ENCODE measurements around the gene GAL3ST1. TPM values are rescaled to one million over a fixed set of nuclear protein-coding genes. Genes with fewer than 3 reads are reported as not detected.
"Not testable (repeated sequence)": the region's sequence is repeated elsewhere in the genome, so short reads cannot be mapped to it uniquely, and the experiment has no call there.

The GAL3ST1 gene
- total and polyA plus RNA-seq, 4 experiments from 2014 or later, result 0.48 to 2.8 (median 1.4) TPM; not detected in 1

DNA sequence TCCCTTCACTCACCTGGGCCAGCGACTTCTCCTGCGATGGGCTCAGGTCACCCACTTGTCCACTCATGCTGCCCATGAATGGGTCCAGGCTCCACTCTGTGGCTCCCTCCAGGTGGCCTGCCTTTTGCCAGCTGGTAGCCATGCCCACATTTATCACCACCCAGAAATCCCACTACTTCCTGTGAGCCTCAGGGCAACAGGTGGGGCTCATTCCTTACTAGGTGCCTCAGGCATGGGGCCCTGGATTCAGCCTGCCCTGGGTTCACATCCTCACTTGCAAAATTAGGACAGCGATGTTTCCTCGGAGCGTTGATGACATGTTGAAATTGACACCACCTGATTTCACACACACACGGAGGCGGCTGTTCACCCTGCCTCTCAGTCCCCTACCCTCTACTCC is 27.8 kb downstream of the GAL3ST1 start, which contains the start of gene SEC14L6:
SEC14L6 (minus strand) TSS at position 126 of the 400 bp plus-strand sequence; CDS start at position 67, 59 bp downstream.
- peaks cover 7% of the 10 kb centered on the region for H3K27me3 ChIP-seq (ENCODE audit: insufficient read depth, low read length)
- H3K4me3 Mint-ChIP-seq, result no peak within 1 kb of the TSS
- peak within 1 kb of the TSS in 1 of 7 donors; percentile 36 for H3K27ac Mint-ChIP-seq
- intact Hi-C loops (cut with micrococcal nuclease), result no loop called here
- peaks cover 0 to 4% (median 2%) of the 10 kb centered on the region in 4 donors for H3K4me1 Mint-ChIP-seq
- ChIA-PET CTCF (ENCODE audit: partially characterized antibody) (no interaction called here), POLR2A (ENCODE audit: partially characterized antibody) (no interaction called here)
- no peaks in the 10 kb centered on the region for H3K36me3 Mint-ChIP-seq
- H3K27ac ChIP-seq (ENCODE audit: low read depth, low read length), result no peak within 1 kb of the TSS
- no peaks in the 10 kb centered on the region for H3K9me3 ChIP-seq (ENCODE audit: control insufficient read depth in 1 of 2, low read length in 2 of 2)
- DNase-seq, result no peak
- no peak within 1 kb of the TSS for H3K4me3 ChIP-seq (ENCODE audit: low read length in 2 of 2)
- H3K9me3 Mint-ChIP-seq, result no peaks in the 10 kb centered on the region
- H3K27me3 Mint-ChIP-seq, result peaks cover 23 to 29% of the 10 kb centered on the region in 2 donors
- H3K4me1 ChIP-seq (ENCODE audit: insufficient read depth, low read length), result no peaks in the 10 kb centered on the region
- H3K36me3 ChIP-seq (ENCODE audit: insufficient read depth, low read length), result no peaks in the 10 kb centered on the region

DNA sequence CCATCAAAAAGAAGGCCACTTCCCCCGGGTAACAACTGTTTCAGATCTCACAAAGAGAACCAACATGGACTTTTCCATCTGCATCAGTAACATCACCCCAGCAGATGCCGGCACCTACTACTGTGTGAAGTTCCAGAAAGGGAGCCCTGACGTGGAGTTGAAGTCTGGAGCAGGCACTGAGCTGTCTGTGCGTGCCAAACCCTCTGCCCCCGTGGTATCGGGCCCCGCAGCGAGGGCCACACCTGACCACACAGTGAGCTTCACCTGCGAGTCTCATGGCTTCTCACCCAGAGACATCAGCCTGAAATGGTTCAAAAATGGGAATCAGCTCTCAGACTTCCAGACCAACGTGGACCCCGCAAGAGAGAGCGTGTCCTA is 31.7 kb downstream of the GAL3ST1 start:
- H3K36me3 ChIP-seq (ENCODE audit: insufficient read depth, low read length), result no peaks in the 10 kb centered on the region
- H3K4me3 ChIP-seq (ENCODE audit: low read length in 2 of 2), result no peak overlapping the region
- POLR2A ChIA-PET (ENCODE audit: partially characterized antibody), result no interaction called here
- no peaks in the 10 kb centered on the region for H3K4me1 ChIP-seq (ENCODE audit: insufficient read depth, low read length)
- Mint-ChIP-seq H3K27me3 (peaks cover 27 to 29% of the 10 kb centered on the region in 2 donors), H3K36me3 (no peaks in the 10 kb centered on the region), H3K4me3 (peak overlapping the region in 2 of 8 donors; percentile 11 to 21), H3K27ac (no peak overlapping the region), H3K9me3 (peaks cover 0 to 3% (median 0%) of the 10 kb centered on the region in 8 donors), H3K4me1 (peaks cover 0 to 4% (median 2%) of the 10 kb centered on the region in 4 donors)
- CTCF ChIA-PET (ENCODE audit: partially characterized antibody), result no interaction called here
- peaks cover 7% of the 10 kb centered on the region for H3K27me3 ChIP-seq (ENCODE audit: insufficient read depth, low read length)
- H3K27ac ChIP-seq (ENCODE audit: low read depth, low read length), result no peak overlapping the region
- no peaks in the 10 kb centered on the region for H3K9me3 ChIP-seq (ENCODE audit: control insufficient read depth in 1 of 2, low read length in 2 of 2)
- intact Hi-C loops (cut with micrococcal nuclease), result no loop called here
- no peak for DNase-seq

DNA sequence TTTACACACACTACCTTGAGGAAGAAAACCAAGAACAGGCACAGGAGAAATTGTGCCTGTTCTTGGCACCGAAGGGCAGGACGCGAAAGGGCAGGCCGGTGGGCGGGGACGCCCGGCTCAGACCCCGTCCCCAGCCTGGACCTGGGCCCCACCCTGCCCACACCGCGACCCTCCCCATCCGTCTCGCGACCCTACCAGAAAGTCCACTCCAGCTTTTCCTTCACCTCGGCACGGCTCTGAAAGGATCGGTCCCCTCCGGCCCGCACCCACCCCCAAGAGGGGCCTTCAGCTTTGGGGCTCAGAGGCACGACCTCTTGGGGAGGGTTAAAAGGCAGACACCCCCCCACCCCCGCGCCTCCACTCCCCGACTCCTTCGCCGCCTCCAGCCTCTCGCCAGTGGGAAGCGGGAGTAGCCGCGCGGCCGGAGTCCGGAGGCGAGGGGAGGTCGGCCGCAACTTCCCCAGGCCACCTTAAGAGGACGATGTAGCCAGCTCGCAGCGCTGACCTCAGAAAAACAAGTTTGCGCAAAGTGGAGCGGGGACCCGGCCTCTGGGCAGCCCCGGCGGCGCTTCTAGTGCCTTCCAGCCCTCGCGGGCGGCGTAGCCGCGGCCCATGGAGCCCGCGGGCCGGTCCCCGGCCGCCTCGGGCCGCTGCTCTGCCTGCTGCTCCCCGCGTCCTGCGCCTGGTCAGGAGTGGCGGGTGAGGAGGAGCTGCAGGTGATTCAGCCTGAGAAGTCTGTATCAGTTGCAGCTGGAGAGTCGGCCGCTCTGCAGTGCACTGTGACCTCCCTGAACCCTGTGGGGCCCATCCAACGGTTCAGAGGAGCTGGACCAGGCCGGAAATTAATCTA is 32.3 kb downstream of the GAL3ST1 start:
- Histone ChIP-seq H3K27ac (ENCODE audit: low read depth, low read length) (no peak overlapping the region), H3K4me3 (ENCODE audit: low read length in 2 of 2) (no peak overlapping the region), H3K9me3 (ENCODE audit: control insufficient read depth in 1 of 2, low read length in 2 of 2) (no peaks in the 10 kb centered on the region), H3K36me3 (ENCODE audit: insufficient read depth, low read length) (no peaks in the 10 kb centered on the region), H3K4me1 (ENCODE audit: insufficient read depth, low read length) (no peaks in the 10 kb centered on the region), H3K27me3 (ENCODE audit: insufficient read depth, low read length) (peaks cover 7% of the 10 kb centered on the region)
- H3K27me3 Mint-ChIP-seq, result peaks cover 26 to 29% of the 10 kb centered on the region in 2 donors
- no peak for DNase-seq
- POLR2A ChIA-PET (ENCODE audit: partially characterized antibody), result no interaction called here
- no peaks in the 10 kb centered on the region for H3K36me3 Mint-ChIP-seq
- no peak overlapping the region for H3K27ac Mint-ChIP-seq
- H3K4me3 Mint-ChIP-seq, result peak overlapping the region in 3 of 8 donors; percentile 48 to 54 (median 52)
- CTCF ChIA-PET (ENCODE audit: partially characterized antibody), result no interaction called here
- intact Hi-C loops (cut with micrococcal nuclease), result no loop called here
- peaks cover 0 to 4% (median 2%) of the 10 kb centered on the region in 4 donors for H3K4me1 Mint-ChIP-seq
- H3K9me3 Mint-ChIP-seq, result peaks cover 0 to 3% (median 0%) of the 10 kb centered on the region in 8 donors

DNA sequence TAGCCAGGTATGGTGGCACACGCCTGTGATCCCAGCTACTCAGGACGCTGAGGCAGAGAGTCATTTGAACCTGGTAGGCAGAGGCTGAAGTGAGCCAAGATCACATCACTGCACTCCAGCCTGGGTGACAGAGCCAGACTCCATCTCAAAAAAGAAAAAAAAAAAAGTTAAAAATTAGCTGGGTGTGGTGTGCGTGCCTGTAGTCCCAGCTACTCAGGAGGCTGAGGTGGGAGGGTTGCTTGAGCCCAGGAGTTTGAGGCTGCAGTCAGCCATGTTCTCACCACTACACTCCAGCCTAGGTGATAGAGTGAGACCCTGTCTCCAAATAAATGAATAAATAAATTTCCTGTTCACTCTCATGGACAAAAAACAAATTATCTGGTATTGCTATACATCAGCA is 33.0 kb downstream of the GAL3ST1 start:
- CTCF ChIA-PET (ENCODE audit: partially characterized antibody), result not testable (repeated sequence)

DNA sequence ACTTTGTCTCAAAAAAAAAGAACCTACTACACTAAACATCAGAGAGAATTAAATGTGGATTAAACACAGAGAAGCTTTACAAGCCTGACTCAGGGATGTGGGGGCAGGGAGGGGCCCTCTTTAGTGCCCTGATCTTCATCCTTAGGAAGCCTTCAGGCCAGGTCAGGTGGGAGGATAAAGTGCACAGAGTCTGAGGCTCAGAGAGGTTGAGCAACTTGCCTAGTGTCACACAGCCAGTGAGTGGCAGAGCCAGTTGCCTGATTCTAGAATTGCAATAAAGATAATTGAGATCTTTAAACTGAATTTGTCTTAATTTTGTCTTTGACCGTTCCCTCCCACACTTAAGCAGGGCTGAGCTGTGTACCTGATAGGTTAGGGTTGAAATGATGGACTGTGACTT is 35.1 kb downstream of the GAL3ST1 start:
- Mint-ChIP-seq H3K9me3 (peaks cover 0 to 3% (median 0%) of the 10 kb centered on the region in 8 donors), H3K27ac (no peak overlapping the region), H3K36me3 (no peaks in the 10 kb centered on the region), H3K27me3 (peaks cover 24% of the 10 kb centered on the region in 2 donors), H3K4me3 (no peak overlapping the region), H3K4me1 (peaks cover 0 to 5% (median 3%) of the 10 kb centered on the region in 4 donors)
- ChIA-PET CTCF (ENCODE audit: partially characterized antibody) (no interaction called here), POLR2A (ENCODE audit: partially characterized antibody) (no interaction called here)
- Histone ChIP-seq H3K27ac (ENCODE audit: low read depth, low read length) (no peak overlapping the region), H3K9me3 (ENCODE audit: control insufficient read depth in 1 of 2, low read length in 2 of 2) (no peaks in the 10 kb centered on the region), H3K4me1 (ENCODE audit: insufficient read depth, low read length) (no peaks in the 10 kb centered on the region), H3K27me3 (ENCODE audit: insufficient read depth, low read length) (peaks cover 7% of the 10 kb centered on the region), H3K36me3 (ENCODE audit: insufficient read depth, low read length) (no peaks in the 10 kb centered on the region), H3K4me3 (ENCODE audit: low read length in 2 of 2) (no peak overlapping the region)
- intact Hi-C loops (cut with micrococcal nuclease), result no loop called here
- DNase-seq, result no peak

More for the DNA sequence above, 33.0 kb downstream of the GAL3ST1 start:
- H3K4me1 ChIP-seq (ENCODE audit: insufficient read depth, low read length); intact Hi-C loops (cut with micrococcal nuclease); H3K4me3 ChIP-seq (ENCODE audit: low read length in 2 of 2); H3K27me3 ChIP-seq (ENCODE audit: insufficient read depth, low read length); H3K9me3 ChIP-seq (ENCODE audit: control insufficient read depth in 1 of 2, low read length in 2 of 2); DNase-seq; H3K27ac ChIP-seq (ENCODE audit: low read depth, low read length); H3K9me3 Mint-ChIP-seq; H3K36me3 Mint-ChIP-seq; H3K36me3 ChIP-seq (ENCODE audit: insufficient read depth, low read length); H3K27ac Mint-ChIP-seq; H3K4me1 Mint-ChIP-seq: not testable (repeated sequence)
- peak overlapping the region in 3 of 8 donors; percentile 48 to 54 (median 52) for H3K4me3 Mint-ChIP-seq
- POLR2A ChIA-PET (ENCODE audit: partially characterized antibody), result interaction anchor here (0.6 kb wide), 1 partner anchor 739 kb away, joined by 3 read pairs; no protein-coding TSS in a partner anchor
- peaks cover 26 to 27% of the 10 kb centered on the region in 2 donors for H3K27me3 Mint-ChIP-seq

DNA sequence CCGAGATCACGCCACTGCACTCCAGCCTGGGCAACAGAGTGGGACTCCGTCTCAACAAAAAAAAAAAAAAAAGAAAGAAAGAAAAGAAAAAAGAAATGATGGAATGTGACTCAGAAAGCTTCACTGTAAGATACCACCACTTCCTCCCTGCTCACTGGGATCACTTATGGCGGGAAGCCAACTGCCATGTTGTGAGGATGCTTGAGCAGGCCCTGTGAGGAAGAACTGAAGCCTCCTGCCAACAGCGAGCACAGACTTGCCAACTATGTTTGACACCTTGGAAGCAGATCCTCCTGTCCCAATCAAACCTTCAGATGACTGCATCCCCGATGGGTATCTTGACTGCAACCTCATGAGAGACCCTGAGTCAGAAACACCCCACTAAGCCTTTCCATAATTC is 36.2 kb downstream of the GAL3ST1 start:
- Mint-ChIP-seq H3K36me3 (no peaks in the 10 kb centered on the region), H3K4me3 (no peak overlapping the region), H3K4me1 (peaks cover 0 to 5% (median 3%) of the 10 kb centered on the region in 4 donors), H3K27ac (no peak overlapping the region), H3K9me3 (peaks cover 0 to 3% (median 0%) of the 10 kb centered on the region in 8 donors), H3K27me3 (peaks cover 17 to 18% of the 10 kb centered on the region in 2 donors)
- H3K4me1 ChIP-seq (ENCODE audit: insufficient read depth, low read length), result no peaks in the 10 kb centered on the region
- no peak overlapping the region for H3K4me3 ChIP-seq (ENCODE audit: low read length in 2 of 2)
- no peaks in the 10 kb centered on the region for H3K36me3 ChIP-seq (ENCODE audit: insufficient read depth, low read length)
- H3K27ac ChIP-seq (ENCODE audit: low read depth, low read length), result no peak overlapping the region
- no peaks in the 10 kb centered on the region for H3K9me3 ChIP-seq (ENCODE audit: control insufficient read depth in 1 of 2, low read length in 2 of 2)
- ChIA-PET POLR2A (ENCODE audit: partially characterized antibody) (no interaction called here), CTCF (ENCODE audit: partially characterized antibody) (no interaction called here)
- no peak for DNase-seq
- peaks cover 7% of the 10 kb centered on the region for H3K27me3 ChIP-seq (ENCODE audit: insufficient read depth, low read length)
- intact Hi-C loops (cut with micrococcal nuclease), result no loop called here

DNA sequence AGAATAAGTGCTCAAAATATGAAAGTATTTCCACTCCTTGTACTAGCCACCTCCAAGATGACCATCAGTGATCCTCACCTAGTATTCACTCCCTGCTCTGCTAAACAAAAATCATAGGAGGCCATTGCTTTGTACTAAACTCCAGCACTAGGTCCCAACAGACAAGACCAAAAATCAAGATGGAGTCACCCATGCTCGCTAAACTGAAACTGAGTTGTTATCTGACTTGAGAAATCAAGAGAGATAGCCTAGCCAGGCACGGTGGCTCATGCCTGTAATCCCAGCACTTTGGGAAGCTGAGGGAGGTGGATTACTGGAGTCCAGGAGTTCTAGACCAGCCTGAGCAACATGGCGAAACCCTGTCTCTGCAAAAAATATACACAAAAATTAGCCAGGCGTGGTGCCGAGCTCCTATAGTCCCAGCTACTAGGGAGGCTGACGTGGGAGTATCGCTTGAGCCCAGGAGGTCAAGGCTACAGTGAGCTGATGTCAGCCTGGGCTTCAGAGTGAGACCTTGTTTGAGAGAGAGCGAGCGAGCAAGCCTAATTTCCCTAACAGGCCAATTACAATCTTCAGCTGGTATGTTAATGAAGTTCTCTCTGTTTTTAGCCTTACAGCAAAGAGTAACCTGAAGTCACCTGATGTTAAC is 37.3 kb downstream of the GAL3ST1 start:
- H3K9me3 ChIP-seq (ENCODE audit: control insufficient read depth in 1 of 2, low read length in 2 of 2), result no peaks in the 10 kb centered on the region
- H3K27me3 Mint-ChIP-seq, result peaks cover 11% of the 10 kb centered on the region in 2 donors
- no peaks in the 10 kb centered on the region for H3K4me1 ChIP-seq (ENCODE audit: insufficient read depth, low read length)
- intact Hi-C loops (cut with micrococcal nuclease), result no loop called here
- H3K36me3 ChIP-seq (ENCODE audit: insufficient read depth, low read length), result no peaks in the 10 kb centered on the region
- peaks cover 0 to 3% (median under 1%) of the 10 kb centered on the region in 4 donors for H3K4me1 Mint-ChIP-seq
- H3K27ac Mint-ChIP-seq, result no peak overlapping the region
- POLR2A ChIA-PET (ENCODE audit: partially characterized antibody), result no interaction called here
- H3K4me3 ChIP-seq (ENCODE audit: low read length in 2 of 2), result no peak overlapping the region
- no peaks in the 10 kb centered on the region for H3K36me3 Mint-ChIP-seq
- H3K27me3 ChIP-seq (ENCODE audit: insufficient read depth, low read length), result no peaks in the 10 kb centered on the region
- H3K27ac ChIP-seq (ENCODE audit: low read depth, low read length), result no peak overlapping the region
- CTCF ChIA-PET (ENCODE audit: partially characterized antibody), result no interaction called here
- DNase-seq, result no peak
- no peak overlapping the region for H3K4me3 Mint-ChIP-seq
- peaks cover 0 to 3% (median 0%) of the 10 kb centered on the region in 8 donors for H3K9me3 Mint-ChIP-seq
